A673 (cell line): ENCODE results near the gene AVP. TPM values are rescaled to one million over a fixed set of nuclear protein-coding genes. Genes with fewer than 3 reads are reported as not detected.

Experiments used
- BruUV-seq: library from RNA; stranded (reverse); fragments of 400-500 nt; replicated peaks from 2 replicates; lab custom pipeline; 2021; lab: Mats Ljungman, UMichigan
- CTCF ChIA-PET: fragments of 300-600 bp; sonication (Branson Sonifier 250); formaldehyde crosslinking; loops from one replicate; lab custom pipeline; 2022; ENCODE audit warnings: antibody characterized with exemption; lab: Charles Lee
- POLR2A ChIA-PET: fragments of 300-600 bp; sonication (Branson Sonifier 250); formaldehyde crosslinking; loops from one replicate; lab custom pipeline; 2022; ENCODE audit warnings: antibody characterized with exemption; ENCODE audit not compliant: low non-redundant PET; lab: Charles Lee
- DNase-seq: peaks from one replicate; pipeline ENCODE4 v3.0.0-alpha.2; 2015; ENCODE audit warnings: low spot score
- H3K27ac ChIP-seq: fragments of 200-600 bp; sonication (generic); 2 replicates; pipeline ENCODE4 v1.5.1; 2016; ENCODE audit warnings: mixed run types, low read depth, mild to moderate bottlenecking, mixed read lengths, antibody characterized with exemption, low read length; ENCODE audit not compliant: poor library complexity, severe bottlenecking
- H3K27me3 ChIP-seq: fragments of 200-600 bp; sonication (generic); replicated peaks from 2 replicates; pipeline ENCODE4 v1.6.1; 2017; ENCODE audit warnings: mixed run types, low read depth, mild to moderate bottlenecking, mixed read lengths, antibody characterized with exemption, low read length; ENCODE audit not compliant: insufficient read depth, poor library complexity
- H3K36me3 ChIP-seq: fragments of 200-600 bp; sonication (generic); 2 replicates; pipeline ENCODE4 v1.6.1; 2016; ENCODE audit warnings: mixed run types, mild to moderate bottlenecking, mixed read lengths, antibody characterized with exemption, low read length; ENCODE audit not compliant: insufficient read depth, poor library complexity, severe bottlenecking
- H3K4me1 ChIP-seq: fragments of 200-600 bp; sonication (generic); 2 replicates; pipeline ENCODE4 v1.6.1; 2017; ENCODE audit warnings: mixed run types, mild to moderate bottlenecking, mixed read lengths, antibody characterized with exemption, low read length; ENCODE audit not compliant: insufficient read depth, poor library complexity, severe bottlenecking
- H3K4me3 ChIP-seq: fragments of 200-600 bp; sonication (generic); 2 replicates; pipeline ENCODE4 v1.5.1; 2016; ENCODE audit warnings: low read depth, mixed run types, mild to moderate bottlenecking, mixed read lengths, low read length; ENCODE audit not compliant: poor library complexity, severe bottlenecking
- H3K9me3 ChIP-seq: fragments of 200-600 bp; sonication (generic); 2 replicates; pipeline ENCODE4 v1.6.1; 2016; ENCODE audit warnings: mixed run types, low read depth, mild to moderate bottlenecking, mixed read lengths, antibody characterized with exemption, low read length; ENCODE audit not compliant: poor library complexity, severe bottlenecking
- CTCF ChIP-seq: fragments of 300-800, 200-600 bp; sonication (generic); conservative IDR thresholded peaks from 2 replicates; pipeline ENCODE4 v1.5.1; 2017; ENCODE audit warnings: low read depth, mild to moderate bottlenecking, antibody characterized with exemption, low read length, moderate library complexity, mixed read lengths
- EZH2 ChIP-seq: fragments of 200-600 bp; sonication (generic); IDR thresholded peaks from 2 replicates; pipeline ENCODE4 v1.6.1; 2017; ENCODE audit warnings: borderline replicate concordance, low read depth, mild to moderate bottlenecking, mixed read lengths, antibody characterized with exemption, low read length; ENCODE audit not compliant: poor library complexity, severe bottlenecking
- intact Hi-C: fragments of 100-400 bp; cut with micrococcal nuclease; formaldehyde crosslinking; loops from one replicate; pipeline ENCODE4 v1.10.0; 2022; ENCODE audit not compliant: unreplicated experiment
- total RNA-seq: library from RNA; stranded (reverse); gene quantifications from 2 replicates; pipeline ENCODE4 v1.2.3, GENCODE V29; 2021

Gene AVP
- total RNA-seq, 1 experiment from 2014 or later: not detected

GRCh38 chr20:3043322-3043721, 41.2 kb downstream of the AVP start, which contains the start of gene GNRH2:
GNRH2 (plus strand) TSS chr20:3043622; CDS start chr20:3044415, 793 bp downstream.
- H3K36me3 ChIP-seq: peaks cover 17% of the 10 kb centered on the region
- ChIA-PET CTCF (no interaction called here), POLR2A (no interaction called here)
- intact Hi-C loops: no loop called here
- H3K9me3 ChIP-seq: no peaks in the 10 kb centered on the region
- no peak within 1 kb of the TSS for H3K4me3 ChIP-seq
- no TSS peak for BruUV-seq
- H3K27me3 ChIP-seq: no peaks in the 10 kb centered on the region
- peaks cover 2% of the 10 kb centered on the region for H3K4me1 ChIP-seq
- DNase-seq: no peak
- no peak within 1 kb of the TSS for H3K27ac ChIP-seq
- TF ChIP-seq EZH2 (no peak), CTCF (no peak)

GRCh38 chr20:3042625-3043024, 41.9 kb downstream of the AVP start:
- ChIA-PET POLR2A (no interaction called here), CTCF (no interaction called here)
- DNase-seq: no peak
- Histone ChIP-seq H3K4me1 (peaks cover 2% of the 10 kb centered on the region), H3K4me3 (no peak overlapping the region), H3K9me3 (no peaks in the 10 kb centered on the region), H3K27ac (no peak overlapping the region), H3K27me3 (no peaks in the 10 kb centered on the region), H3K36me3 (peaks cover 10% of the 10 kb centered on the region)
- intact Hi-C loops: no loop called here
- TF ChIP-seq EZH2: no peak
- no peak for TF ChIP-seq CTCF
- BruUV-seq: no TSS peak

GRCh38 chr20:3041854-3042409, 42.6 kb downstream of the AVP start:
- TF ChIP-seq EZH2 (no peak), CTCF (no peak)
- Histone ChIP-seq H3K27me3 (no peaks in the 10 kb centered on the region), H3K4me3 (no peak overlapping the region), H3K36me3 (peaks cover 11% of the 10 kb centered on the region), H3K9me3 (no peaks in the 10 kb centered on the region), H3K4me1 (peaks cover under 1% of the 10 kb centered on the region), H3K27ac (peak overlapping the region; percentile 29)
- no peak for DNase-seq
- intact Hi-C loops: no loop called here
- CTCF ChIA-PET: no interaction called here
- POLR2A ChIA-PET: no interaction called here
- no TSS peak for BruUV-seq
